GM19452 (cell line): ENCODE results near the gene GARRE1.
A peak's percentile ranks its signal among the peaks of the same experiment; 100 is the strongest.
"Not testable (repeated sequence)": the region's sequence is repeated elsewhere in the genome, so short reads cannot be mapped to it uniquely, and the experiment has no call there.

Source experiments
- ATAC-seq: cut with Tn5 transposase; IDR thresholded peaks from one replicate; pipeline ENCODE4 v1.9.1; 2021; ENCODE audit not compliant: unreplicated experiment

The GARRE1 gene

DNA sequence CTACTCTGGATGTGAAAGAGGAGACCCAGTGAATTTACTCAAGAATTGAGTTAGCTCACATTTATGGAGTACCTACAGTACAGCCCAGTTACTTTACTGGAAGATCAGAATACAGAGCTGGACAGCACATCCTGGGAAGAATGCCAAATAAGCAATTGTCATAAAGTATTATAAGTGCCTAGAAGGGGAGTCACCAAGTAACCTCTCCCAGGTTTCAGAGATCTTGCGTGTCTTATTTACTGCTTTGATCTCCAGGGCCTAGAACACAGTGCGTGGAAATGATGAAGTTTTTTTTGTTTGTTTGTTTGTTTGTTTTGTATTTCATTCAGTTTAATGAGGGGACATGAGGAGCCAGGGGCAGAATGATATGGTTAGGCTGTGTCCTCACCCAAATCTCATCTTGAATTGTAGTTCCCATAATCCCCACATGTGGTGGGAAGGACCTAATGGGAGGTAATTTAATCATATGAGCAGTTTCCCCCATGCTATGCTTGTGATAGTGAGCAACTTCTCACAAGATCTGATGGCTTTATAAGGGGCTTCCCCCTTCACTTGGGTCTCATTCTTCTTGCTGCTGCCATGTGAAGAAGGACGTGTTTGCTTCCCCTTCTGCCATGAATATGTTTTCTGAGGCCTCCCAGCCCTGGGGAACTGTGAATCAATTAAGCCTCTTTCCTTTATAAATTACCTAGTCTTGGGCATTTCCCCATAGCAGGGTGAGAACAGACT lies 5.2 kb downstream of the GARRE1 start:
- no peak for ATAC-seq

DNA sequence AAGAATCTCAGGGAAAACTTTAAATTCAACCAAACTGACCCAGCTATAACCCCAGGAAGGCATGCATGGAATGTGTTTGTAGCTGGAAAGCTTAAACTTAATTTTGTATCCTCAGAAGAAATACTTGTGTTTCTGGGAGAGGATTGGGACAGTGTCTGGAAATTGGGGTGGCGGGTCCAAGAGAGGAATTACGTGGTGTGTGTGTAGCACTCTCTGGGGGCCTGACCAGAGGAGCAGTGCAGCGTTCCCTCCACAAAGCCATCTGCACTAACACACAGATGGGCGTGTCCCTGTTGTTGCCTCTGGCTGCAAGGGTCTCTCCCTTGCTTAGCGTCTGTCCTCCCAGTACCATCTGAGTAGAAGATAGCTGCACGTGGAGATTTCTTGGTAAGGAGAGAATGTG lies 6.4 kb downstream of the GARRE1 start:
- ATAC-seq, result no peak

DNA sequence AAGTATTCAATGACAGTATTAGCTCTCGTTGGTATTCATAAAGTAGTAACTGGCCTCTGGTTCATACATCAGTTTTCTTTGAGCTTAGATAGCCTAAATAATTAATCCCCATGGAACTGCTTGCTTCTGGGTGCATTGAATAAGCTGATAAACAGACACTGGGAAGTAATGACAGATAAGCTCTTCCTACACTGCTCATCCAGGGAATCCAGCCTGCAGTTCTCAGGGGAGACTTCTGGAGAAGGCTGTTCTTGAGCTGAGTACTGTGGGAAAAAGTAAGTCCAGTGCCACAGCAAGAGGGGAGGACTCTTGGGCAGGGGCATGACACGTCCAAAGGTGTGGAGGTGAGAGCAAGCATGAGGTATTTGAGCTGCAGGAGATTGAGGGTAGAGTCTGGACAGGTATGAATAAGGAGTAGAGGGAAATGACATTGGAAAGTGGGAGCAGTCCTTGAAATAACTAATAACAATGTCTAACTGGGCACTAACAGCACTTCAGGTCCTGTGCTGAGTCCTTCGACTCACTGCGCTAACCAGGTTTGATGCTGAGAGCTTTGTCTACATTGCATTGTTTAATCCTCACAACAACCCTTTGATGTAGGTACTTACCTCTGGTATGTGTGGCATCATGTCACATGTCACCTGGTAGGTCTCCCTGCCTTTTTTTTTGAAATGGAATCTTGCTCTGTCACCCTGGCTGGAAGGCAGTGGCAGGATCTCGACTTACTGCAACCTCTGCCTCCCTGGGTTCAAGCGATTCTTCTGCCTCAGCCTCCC lies 7.2 kb downstream of the GARRE1 start:
- ATAC-seq, result no peak

DNA sequence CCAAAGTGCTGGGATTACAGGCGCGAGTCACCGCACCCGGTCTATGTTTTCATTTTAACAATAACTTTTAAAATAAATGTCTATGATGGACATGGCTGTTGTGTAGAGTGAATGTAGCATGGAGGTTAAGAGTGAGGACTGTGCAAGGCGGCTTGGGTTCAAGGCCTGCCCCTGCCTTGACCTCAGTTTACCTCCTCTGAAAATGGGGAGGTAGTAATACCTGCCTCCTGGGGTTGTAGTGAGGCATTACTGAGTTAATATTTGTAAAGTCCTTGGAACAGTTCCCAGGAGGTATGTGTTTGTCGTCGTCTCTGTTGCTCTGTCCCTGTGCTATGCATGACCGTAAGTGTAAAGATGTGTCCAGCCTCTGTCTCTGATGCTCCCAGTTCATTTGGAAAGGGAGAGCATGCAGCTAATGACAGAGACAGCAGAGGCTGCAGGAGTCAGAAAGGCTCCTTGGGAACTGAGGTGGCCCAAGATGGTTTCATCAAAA lies 9.4 kb downstream of the GARRE1 start:
- ATAC-seq, result no peak

DNA sequence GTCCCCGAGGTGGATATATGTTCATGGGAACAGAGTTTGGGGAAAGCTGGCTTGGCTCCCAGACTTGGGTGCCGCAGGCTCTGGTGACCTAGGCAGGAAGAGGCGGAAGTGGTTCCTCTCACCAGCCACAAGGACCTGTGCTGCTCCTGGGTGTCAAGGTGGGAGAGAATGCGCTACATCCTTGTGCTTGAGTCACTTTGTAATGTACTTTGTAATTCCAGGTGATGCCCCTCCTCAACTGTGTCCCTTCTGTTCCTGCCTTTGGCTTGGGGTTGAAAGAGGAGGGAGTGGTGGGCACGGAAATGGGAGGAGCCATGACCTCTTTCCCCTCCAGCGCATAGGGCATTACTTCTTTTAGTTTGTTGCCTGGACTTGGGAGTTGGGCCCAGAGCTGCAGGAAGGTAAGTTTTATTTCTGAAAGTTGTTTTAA lies 10.9 kb downstream of the GARRE1 start:
- ATAC-seq, result no peak

DNA sequence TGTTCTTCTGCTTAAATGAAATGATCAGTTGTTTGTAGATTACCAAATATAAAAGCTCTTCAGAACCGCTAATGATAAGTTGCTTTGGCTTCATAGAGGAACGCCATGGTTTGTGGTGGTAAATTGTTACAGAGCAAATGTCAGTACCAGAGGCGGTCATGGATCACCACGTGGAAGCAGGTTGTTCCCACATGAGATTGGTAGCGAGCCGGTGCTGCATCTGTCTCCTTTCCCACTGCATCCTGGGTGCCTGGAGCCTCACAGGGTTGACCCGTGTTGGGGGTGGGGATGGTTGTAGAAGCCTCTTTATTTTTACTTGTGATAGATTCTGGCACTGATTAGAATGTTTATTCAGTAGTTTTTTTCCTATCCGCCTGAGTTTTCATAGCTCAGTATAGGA lies 14.7 kb downstream of the GARRE1 start:
- no peak for ATAC-seq

DNA sequence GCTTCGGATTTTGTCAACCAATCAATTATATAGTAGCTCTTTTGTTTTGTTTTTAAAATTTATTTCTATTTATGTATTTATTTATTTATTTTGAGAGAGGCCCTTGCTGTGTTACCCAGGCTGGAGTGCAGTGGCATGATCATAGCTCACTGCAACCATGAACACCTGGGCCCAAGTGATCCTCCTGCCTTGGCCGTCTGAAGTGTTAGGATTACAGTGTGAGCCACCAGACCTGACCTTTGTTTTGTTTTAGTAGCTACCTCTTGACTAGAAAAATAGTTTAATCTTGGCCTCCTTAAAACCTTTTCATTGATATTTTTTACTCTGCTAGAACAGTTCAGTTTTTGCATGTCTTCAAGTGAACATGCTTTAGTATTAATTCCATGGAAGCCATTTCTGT lies 15.1 kb downstream of the GARRE1 start:
- ATAC-seq, result no peak

DNA sequence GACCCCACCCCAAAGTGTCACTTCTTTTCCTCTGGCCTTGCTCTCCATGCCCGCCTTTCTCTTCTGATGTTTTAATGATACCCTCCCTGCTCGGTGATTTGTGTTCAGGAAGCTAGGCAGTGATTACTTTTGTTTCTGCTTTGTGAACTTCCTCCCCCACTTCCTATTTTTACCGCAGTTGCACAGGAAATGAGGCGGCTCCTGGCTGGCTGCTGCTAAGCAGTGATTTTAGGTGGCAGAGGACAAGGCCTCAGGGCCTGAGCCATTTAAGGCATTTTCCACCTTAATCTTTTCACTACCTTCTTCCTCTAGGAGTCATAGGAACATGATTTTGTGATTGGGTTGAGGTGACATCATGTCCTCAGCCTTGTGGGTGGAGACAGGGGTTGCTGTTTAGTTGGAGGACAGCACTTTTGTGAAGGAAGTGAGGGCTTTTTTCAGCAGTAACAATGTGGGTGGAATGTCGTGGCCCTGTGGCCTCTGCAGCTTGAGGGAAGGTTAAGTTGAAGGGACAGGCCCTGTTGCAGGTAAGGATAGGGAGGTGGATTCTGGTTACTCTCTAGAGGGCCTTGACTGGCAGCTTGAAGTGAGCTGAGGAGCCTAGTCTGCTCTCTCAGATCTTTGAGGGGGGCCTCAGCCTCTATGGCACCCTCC lies 15.7 kb downstream of the GARRE1 start:
- ATAC-seq, result peak; percentile 73

DNA sequence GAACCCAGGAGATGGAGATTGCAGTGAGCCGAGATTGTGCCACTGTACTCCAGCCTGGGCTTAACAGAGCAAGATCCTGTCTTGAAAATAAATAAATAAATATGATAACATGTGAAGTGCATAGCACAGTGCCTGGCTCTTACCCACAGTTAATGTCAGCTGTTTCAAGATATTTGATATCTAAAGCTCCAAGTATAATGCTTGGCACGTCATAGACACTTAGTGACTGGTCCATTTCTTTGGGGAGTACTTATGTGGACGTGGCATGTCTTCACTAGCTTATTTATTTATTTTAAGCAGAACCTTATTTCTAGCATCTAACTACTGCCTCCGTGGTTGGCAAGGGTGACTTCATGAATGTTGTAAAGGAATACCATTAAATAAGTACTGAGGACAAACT lies 18.8 kb downstream of the GARRE1 start:
- ATAC-seq, result no peak

DNA sequence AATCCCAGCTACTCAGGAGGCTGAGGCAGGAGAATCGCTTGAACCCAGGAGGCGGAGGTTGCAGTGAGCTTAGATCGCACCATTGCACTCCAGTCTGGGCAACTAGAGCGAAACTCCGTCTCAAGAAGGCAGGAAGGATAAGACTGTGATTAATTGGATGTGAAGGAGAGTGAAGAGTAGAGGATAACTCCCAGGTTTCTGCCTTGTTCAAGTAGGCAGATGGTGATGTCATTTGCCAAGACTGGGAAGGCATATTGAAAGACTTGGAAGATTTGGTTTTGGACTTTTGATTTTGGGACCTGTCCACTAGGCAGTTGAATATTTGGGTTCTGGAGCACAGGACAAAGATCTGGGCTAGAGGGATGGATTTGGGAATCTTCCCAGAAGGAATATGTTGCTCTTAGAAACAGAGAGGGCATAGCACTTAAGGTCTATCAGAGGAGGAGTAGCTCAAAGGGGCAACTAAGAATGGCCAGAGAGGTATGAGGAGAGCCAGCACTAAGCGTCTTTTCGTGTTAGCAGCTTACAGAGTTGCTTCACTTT lies 20.0 kb downstream of the GARRE1 start:
- ATAC-seq, result no peak

DNA sequence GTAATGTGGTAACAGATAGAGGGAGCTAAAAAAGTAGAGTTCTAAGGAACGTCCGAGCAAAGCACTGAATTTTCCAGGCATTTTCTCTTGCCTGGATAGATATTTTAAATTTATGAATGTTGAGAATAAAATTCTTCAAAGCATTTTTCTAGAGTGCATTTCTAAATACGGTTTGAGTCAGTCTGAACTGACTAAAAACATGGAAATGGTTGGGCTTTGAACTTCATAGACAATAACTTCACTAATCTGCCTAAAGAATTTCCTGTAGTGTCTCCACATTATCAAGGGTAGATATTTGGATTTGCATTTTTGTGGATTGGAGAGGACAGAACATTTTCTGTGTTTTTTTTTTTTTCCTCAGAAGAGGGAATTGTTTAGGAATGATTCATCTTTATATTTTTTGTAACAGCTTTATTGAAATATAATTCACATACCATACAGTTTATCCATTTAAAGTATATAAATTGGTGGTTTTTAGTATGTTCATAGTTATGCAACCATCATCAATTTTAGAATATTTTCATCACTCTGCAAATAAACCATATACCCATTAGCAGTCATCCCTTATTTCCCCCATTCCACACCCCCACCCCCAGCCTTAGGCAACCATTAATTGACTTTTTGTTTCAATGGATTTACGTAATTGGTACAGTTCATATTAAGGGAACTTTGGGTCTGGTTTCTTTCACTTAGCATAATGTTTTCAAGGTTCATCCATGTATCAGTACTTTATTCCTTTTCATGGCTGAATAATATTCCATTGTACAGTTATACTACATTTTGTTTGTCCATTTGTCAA lies 20.7 kb downstream of the GARRE1 start:
- ATAC-seq, result no peak

DNA sequence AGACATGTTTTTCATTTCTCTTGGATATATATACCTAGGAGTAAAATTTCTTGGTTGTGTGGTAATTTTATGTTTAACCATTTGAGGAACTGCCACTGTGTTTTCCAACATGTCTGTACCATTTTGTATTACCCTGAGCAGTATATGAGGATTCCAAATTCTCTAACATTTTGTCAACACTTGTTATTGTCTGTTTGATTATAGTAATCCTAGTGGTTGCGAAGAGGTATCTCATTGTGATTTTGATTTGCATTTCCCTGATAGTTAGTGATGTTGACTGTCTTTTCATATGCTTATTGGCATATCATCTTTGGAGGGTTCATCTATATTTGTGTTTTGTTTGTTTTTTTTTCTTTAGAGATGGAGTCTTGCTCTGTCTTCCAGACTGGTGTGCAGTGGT lies 21.4 kb downstream of the GARRE1 start:
- ATAC-seq, result no peak

DNA sequence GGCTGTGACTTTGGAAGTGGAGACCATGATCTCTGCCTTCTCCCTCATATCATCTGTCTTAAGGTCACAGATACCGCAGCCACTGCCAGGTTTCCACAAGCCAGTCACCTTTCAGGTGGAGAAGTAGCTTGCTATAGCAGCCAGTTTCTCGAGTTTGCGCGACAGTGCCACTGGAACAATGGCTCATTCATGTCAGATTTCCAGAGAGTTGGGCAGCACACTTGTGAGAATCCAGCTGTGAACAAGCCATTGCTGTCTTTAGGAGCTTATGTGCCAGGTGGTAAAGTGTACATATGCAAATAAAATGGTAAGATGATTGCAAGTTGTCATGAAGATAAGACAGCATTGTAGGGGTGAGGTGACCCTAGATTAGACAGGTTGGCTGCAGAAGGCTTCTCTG lies 22.3 kb downstream of the GARRE1 start:
- ATAC-seq, result no peak

DNA sequence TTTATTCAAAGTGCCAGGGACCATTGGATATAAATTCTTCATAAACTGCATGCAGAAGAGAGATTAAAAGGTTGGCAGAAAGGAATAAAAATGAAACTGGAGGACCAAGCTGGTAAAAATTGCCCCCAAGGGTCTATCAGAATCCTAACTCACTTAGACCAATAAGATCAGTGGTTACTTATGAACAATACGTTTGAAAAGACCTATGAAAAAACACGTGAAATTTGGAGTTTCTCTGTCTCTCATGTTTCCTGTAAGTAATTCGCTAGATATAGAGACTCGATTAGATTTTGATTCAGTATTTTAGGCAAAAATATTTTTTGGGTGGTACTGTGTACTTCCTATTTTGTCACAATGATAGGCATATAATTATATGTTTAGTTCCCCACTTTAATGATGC lies 22.9 kb downstream of the GARRE1 start:
- no peak for ATAC-seq

DNA sequence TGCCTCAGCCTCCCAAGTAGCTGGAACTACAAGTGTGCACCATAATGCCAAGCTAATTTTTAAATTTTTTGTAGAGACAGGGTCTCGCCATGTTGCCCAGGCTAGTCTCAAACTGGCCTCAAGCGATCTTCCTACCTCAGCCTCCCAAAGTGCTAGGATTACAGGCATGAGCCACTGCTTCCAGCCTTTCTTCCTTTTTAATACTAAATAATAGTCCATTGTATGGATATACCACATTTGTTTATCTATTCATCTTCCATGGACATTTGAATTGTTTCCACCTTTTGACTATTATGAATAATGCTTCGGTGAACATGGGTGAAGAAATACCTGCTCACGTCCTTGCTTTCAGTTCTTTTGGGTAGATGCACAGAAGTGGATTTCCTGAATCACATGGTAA lies 24.4 kb downstream of the GARRE1 start:
- ATAC-seq, result no peak

DNA sequence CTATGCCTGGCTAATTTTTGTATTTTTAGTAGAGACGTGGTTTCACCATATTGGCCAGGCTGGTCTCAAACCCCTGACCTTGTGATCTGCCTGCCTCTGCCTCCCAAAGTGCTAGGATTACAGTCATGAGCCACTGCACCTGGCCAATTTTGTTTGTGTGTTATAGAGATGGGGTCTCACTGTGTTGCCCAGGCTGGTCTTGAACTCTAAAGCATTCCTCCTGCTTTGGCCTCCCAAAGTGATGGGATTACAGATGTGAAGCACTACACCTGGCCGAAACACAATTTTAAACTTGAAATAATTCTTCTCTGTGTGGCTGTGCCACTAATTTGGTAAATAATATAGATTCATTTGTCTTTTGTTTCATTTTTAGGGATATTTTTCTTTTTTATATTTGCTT lies 27.1 kb downstream of the GARRE1 start:
- not testable (repeated sequence) for ATAC-seq

DNA sequence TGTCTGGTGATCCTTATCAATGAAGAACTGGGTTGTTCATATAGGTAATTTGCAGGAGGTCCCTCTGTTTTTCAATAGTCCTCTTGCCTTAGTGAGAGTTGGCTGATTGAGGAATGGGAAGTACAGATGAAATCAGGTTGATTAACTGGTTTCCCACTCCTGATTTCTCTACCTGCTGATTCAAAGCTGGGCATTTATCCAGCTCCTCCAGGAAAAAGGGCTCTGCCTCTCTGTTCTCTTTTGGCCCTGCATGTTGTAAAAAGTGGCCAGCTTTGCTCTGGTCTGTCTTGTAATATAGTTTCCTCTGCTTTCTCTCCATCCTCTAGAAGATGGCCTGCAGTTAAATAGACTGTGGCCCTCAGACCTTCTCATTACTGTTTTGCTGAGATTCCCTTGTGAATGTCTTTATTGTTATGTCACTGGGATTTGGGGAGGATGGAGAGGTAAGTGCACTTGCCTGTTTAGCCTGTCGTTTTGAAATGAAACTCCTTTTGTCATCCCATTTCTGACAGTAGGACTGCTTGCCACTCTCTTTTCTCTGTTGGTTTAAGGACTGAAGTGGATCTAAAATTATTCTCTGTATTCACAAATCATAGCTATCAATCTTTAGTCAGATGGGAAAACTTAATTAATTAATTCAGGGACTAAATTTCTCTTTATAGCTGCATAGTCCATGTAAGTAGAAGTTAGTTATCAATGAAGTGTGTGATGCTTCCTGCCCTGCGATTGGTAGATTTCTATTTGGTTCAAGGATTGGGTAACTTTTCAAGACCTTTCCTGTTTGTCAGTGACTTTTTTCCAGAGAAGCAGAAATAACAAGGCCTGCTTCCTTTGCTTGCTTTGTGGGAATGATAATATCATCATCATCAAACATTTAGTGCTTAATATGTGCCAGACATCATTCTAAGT lies 28.5 kb downstream of the GARRE1 start:
- ATAC-seq, result no peak

DNA sequence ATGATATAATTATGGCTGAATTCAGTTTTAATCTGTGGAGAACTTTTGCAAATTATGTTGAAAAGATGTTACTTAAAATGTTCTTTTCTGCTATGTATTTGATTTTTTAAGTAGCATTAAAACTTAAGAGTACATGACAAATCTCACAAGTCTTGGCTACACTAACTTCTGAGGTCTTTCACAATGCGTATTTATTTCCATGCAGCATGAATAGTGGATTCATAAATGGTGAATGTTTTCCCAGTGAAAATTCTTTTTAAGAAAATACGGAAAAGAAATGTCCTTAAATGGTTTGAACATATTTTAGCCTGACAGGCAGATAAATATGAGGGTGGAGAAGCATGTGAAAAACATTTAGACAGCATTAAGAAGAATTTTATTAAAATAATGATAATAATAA lies 30.2 kb downstream of the GARRE1 start:
- no peak for ATAC-seq

DNA sequence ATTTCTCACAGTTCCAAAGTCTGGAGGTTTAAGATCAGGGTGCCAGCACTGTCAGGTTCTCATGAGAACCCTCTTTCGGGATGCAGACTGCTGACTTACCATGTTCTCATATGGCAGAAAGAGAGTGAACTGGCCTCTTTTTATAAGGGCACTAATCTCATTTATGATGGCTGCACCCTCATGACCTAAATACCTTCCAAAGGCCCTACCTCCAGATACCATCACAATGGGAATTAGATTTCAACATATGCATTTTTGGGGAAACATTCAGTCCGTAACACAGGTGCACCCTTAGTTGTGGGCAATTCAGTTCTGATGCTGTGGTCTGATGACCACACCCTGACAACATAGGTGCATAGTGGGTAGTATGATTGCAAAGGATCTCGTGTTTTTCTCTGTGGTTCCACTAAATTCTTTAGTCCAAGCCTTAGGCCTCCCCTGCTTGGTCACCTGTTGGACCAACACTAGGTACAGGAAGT lies 33.3 kb downstream of the GARRE1 start:
- no peak for ATAC-seq

DNA sequence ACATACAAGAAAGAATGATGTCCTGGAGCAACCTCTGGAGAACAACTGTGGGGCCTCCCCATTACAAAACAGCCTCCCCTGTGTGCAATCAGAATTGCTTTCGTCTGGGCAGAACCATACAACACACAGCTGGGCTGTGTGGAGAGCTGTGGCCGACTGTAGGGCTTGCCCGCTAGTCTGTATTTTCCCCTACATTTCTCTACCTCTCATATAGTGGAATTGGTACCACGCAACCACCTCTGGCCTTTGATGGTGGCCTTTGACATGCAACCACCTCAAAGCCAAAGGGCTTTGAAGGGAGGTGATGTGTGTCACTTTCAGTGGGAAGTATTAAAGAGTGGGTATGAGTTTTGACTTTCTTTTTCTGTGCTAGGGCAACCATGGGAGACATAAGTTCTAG lies 34.0 kb downstream of the GARRE1 start:
- ATAC-seq, result no peak
